C4-2B (cell line): ENCODE results near the gene HEPHL1.

Experiments used
- H3K27ac ChIP-seq: fragments of 450-650 bp; 2 replicates; pipeline ENCODE4 v1.5.1; 2017
- ZFX ChIP-seq: fragments of 450-650 bp; IDR thresholded peaks from 2 replicates; pipeline ENCODE4 v1.6.1; 2017
- TF ChIP-seq, protein P1 (sequence below): fragments of 450-650 bp; conservative IDR thresholded peaks from 2 replicates; pipeline ENCODE4 v1.5.1; 2017; ENCODE audit warnings: mild to moderate bottlenecking

HEPHL1 gene

DNA sequence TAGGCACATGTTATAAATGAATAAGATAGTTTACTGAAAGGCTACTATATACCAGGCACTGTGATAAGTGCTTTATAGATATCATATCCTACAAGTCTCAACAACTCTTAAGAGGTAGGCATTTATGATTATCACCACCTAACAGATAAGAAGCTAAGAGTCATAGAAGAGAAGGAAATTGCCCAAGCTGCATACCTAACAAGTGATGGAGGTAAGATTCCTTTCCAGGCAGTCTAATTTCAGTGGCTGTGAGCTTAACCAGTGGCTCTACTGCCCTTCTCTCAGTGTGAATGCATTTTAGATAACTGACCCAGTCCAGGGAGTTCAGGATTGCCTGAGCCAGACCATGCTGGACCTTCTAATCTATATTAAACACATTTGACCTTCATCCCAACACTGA lies 39.2 kb downstream of the HEPHL1 start:
- no peak overlapping the region for H3K27ac ChIP-seq

DNA sequence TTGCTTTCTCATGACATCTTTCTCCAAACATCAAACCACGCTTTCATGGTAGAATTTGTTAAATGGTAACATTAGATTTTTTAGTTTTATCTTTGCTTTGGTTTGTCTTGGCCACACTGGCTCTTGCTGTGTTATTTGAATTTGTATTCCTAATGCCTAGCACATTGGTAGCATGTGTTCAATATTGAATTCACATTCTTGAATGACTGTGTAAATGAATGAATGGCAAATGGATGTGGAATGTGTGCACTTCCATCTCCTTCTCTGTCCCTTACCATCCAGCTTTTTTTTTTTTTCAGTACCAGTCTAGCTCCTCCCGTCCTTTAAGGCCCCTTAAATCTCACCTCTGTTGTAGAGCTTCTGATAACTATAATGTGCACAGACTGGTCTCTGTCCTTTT lies 41.2 kb downstream of the HEPHL1 start:
- no peak for TF ChIP-seq ZFX
- TF ChIP-seq, protein P1, sequence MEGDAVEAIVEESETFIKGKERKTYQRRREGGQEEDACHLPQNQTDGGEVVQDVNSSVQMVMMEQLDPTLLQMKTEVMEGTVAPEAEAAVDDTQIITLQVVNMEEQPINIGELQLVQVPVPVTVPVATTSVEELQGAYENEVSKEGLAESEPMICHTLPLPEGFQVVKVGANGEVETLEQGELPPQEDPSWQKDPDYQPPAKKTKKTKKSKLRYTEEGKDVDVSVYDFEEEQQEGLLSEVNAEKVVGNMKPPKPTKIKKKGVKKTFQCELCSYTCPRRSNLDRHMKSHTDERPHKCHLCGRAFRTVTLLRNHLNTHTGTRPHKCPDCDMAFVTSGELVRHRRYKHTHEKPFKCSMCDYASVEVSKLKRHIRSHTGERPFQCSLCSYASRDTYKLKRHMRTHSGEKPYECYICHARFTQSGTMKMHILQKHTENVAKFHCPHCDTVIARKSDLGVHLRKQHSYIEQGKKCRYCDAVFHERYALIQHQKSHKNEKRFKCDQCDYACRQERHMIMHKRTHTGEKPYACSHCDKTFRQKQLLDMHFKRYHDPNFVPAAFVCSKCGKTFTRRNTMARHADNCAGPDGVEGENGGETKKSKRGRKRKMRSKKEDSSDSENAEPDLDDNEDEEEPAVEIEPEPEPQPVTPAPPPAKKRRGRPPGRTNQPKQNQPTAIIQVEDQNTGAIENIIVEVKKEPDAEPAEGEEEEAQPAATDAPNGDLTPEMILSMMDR, result no peak
- no peak overlapping the region for H3K27ac ChIP-seq

More for the DNA sequence above, 39.2 kb downstream of the HEPHL1 start:
- TF ChIP-seq, protein P1, result no peak
- TF ChIP-seq ZFX, result no peak

DNA sequence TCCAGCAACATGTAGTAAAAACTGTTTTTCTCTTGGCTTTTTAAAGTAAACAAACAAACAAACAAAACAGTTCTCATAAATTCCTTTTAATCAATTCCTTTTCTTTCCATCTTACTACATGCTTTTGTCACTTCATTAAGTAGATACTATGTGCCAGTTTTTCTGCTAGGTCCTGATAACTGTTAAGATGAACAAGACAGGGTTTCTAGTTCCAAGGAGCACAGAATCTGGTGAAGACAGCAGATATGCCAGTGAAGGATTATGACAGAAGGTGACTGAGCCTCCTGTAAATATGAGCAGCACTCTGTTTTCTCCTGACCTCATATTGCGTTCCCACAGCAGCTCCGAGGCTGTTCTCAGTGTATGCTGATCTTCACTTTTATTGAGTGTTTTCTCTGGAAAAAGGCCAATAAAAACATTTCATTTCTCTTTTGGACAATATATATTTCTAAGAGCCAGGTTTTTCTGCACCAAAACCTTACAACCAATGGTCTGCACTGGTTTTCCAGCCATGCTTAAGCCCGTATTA lies 45.8 kb downstream of the HEPHL1 start:
- TF ChIP-seq ZFX, result no peak
- TF ChIP-seq, protein P1, result no peak

DNA sequence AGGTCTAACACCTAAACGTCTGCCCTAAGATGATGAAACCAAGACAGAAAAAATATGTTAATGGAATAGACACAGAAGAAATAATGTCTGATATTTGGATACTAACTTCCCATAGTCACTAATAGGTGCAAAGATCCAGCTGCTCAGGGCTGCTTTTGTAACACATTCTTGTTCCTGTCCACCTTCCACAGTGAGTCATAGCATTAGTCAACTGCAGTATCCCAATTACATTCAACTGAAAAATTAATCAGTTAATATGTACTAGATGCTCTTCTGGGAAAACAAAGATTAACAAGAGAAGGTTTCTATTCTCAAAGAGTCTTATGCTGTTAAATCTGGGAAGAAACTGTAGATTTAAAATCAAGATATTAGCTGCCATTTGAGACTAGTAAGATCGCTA lies 47.6 kb downstream of the HEPHL1 start:
- no peak overlapping the region for H3K27ac ChIP-seq
- TF ChIP-seq, protein P1, result no peak

More for the DNA sequence above, 45.8 kb downstream of the HEPHL1 start:
- H3K27ac ChIP-seq, result no peak overlapping the region

DNA sequence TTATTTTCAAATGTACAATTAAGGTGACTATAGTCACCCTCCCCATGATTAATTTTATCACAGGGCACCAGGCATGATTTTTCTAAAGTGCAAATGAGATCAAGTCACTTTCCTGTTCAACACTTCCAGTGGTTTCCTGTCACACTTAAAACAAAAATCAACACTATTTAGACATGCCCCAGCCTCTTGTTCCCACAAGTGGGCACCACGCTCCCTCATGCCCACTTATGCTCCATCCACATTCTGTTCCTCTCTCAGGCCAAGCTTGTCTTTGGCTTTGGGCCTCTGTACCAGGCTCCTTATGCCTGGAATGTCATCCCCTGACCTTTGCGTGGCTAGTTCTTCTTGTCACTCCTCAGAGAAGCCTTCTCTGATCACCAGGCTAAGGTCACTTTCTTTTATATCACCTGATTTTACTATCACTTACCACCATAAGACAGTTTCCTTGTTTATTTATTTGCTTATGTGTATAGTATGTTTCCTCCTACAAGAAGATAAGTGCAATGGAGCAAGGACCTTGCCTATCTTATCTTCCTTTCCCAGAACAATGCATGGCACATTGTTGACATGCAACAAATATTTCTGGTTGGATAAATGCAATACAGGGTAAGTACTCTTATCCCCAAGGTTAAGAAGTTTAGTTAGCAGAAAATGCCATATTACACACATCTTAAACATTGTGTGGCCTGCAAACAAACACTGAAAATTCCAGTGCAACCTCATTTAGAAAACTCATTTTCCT lies 56.6 kb downstream of the HEPHL1 start:
- H3K27ac ChIP-seq, result no peak overlapping the region
- TF ChIP-seq ZFX, result no peak
- TF ChIP-seq, protein P1, result no peak

DNA sequence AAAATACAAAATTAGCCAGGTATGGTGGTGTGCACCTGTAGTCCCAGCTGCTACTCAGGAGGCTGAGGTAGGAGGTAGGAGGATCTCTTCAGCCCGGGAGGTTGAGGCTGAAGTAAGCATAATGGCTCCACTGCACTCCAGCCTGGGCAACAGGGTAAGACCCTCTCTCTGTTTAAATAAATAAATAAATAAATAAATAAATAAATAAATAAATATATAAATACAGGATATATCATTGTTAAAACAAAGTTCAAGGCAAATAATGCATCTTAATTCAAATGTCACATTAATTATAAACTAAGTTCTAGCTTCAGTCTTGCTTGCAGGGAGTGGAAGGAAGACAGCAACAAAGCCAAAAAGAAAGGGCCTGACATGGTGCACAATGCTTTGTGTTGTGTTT lies 63.0 kb downstream of the HEPHL1 start:
- no peak for TF ChIP-seq ZFX
- TF ChIP-seq, protein P1, result no peak
- no peak overlapping the region for H3K27ac ChIP-seq

DNA sequence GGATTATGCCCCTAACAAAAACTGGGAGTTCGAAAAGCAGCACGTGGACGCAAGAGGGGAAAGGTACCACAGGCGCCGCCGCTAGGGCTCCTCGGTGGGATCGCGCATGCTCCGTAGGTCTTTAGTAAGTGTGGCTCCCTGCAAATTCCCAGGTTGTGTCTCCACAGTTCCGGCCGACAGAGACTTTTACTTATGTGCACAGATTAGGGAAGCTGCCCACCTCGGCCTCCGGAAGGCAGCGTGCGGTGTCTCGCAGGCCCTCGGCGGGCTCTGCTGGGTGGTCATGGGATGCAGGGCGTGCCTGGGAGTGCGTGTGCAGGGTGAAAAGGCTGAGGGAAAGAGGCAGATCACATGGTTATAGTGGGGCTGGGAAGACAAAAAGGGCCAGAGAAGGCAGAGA lies 67.8 kb downstream of the HEPHL1 start:
- TF ChIP-seq, protein P1, result no peak
- TF ChIP-seq ZFX, result no peak
- no peak overlapping the region for H3K27ac ChIP-seq
